ENCODE results near the gene WFIKKN2. TPM values are rescaled to one million over a fixed set of nuclear protein-coding genes. Genes with fewer than 3 reads are reported as not detected.

Gene WFIKKN2
- total RNA-seq, 4 donors from 2014 or later: 0.08 TPM; not detected in 3

DNA sequence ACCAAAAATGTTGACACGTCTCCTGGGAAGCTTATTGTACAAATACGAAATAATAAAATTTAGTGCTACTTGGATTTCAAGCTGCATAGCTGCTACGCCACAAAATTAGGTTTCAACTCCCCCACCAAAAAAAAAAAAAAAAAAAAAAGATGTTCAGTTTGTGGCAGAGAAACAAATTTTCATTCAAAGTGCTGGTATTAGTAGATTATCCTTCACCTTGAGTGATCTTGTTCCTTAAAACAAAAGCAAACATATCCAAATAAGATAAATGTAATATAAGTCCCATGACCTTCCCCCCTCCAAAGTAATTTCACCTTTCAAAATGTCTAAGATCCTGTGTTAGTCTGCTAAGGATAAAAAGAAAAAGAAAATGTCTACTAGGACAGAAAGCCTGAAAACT, 28.5 kb downstream of the WFIKKN2 start:
- H3K9me3 ChIP-seq: no peaks in the 10 kb centered on the region
- WGBS, 2 donors: 63 to 66% methylated on average over 3 of the region's 3 CpGs
- intact Hi-C loops (cut with DNase I): no loop called here

DNA sequence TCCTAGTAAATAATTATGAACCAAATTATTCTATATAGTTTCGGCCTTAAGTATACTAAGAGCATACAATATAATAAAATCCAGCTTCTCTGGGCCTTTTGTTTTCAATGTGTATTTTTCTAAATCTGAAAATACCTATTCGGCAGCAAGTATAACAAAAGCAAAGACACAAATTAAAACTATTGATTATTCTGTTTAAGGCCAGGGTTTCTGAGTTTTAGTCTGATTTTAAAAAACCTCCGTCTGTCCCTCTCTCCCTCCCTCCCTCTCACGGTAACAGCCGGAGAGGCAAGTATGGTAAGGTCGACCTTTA, 29.3 kb downstream of the WFIKKN2 start:
- intact Hi-C loops (cut with DNase I): loop anchor here (5.0 kb wide), 1 partner anchor 88 kb away; no protein-coding TSS in a partner anchor
- peaks cover 7 to 59% (median 20%) of the 10 kb centered on the region in 3 donors for H3K4me1 ChIP-seq
- peaks cover 6 to 34% (median 9%) of the 10 kb centered on the region in 3 donors for H3K36me3 ChIP-seq
- H3K27ac ChIP-seq: peak overlapping the region; percentile 96 to 100 (median 98)
- TF ChIP-seq, protein P1, sequence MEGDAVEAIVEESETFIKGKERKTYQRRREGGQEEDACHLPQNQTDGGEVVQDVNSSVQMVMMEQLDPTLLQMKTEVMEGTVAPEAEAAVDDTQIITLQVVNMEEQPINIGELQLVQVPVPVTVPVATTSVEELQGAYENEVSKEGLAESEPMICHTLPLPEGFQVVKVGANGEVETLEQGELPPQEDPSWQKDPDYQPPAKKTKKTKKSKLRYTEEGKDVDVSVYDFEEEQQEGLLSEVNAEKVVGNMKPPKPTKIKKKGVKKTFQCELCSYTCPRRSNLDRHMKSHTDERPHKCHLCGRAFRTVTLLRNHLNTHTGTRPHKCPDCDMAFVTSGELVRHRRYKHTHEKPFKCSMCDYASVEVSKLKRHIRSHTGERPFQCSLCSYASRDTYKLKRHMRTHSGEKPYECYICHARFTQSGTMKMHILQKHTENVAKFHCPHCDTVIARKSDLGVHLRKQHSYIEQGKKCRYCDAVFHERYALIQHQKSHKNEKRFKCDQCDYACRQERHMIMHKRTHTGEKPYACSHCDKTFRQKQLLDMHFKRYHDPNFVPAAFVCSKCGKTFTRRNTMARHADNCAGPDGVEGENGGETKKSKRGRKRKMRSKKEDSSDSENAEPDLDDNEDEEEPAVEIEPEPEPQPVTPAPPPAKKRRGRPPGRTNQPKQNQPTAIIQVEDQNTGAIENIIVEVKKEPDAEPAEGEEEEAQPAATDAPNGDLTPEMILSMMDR (IDR thresholded peaks at IDR 0.05): peak in 1 of 6 experiments; percentile 12
- TF ChIP-seq POLR2A (IDR thresholded peaks at IDR 0.05): no peak
- 2 to 6% methylated on average over 6 of the region's 6 CpGs for WGBS, 2 donors
- H3K27me3 ChIP-seq: no peaks in the 10 kb centered on the region
- peak overlapping the region; percentile 92 to 99 (median 97) for H3K4me3 ChIP-seq
- H3K9me3 ChIP-seq: no peaks in the 10 kb centered on the region
- DNase-seq: no peak

More for the DNA sequence above, 28.5 kb downstream of the WFIKKN2 start:
- Histone ChIP-seq H3K27ac (peak overlapping the region; percentile 78 to 100 (median 96)), H3K27me3 (no peaks in the 10 kb centered on the region), H3K4me1 (peaks cover 7 to 52% (median 20%) of the 10 kb centered on the region in 3 donors), H3K36me3 (peaks cover 6 to 34% (median 9%) of the 10 kb centered on the region in 3 donors), H3K4me3 (peak overlapping the region; percentile 92 to 99 (median 97))
- TF ChIP-seq POLR2A (IDR thresholded peaks at IDR 0.05): no peak
- TF ChIP-seq, protein P1 (IDR thresholded peaks at IDR 0.05): no peak
- DNase-seq: no peak

DNA sequence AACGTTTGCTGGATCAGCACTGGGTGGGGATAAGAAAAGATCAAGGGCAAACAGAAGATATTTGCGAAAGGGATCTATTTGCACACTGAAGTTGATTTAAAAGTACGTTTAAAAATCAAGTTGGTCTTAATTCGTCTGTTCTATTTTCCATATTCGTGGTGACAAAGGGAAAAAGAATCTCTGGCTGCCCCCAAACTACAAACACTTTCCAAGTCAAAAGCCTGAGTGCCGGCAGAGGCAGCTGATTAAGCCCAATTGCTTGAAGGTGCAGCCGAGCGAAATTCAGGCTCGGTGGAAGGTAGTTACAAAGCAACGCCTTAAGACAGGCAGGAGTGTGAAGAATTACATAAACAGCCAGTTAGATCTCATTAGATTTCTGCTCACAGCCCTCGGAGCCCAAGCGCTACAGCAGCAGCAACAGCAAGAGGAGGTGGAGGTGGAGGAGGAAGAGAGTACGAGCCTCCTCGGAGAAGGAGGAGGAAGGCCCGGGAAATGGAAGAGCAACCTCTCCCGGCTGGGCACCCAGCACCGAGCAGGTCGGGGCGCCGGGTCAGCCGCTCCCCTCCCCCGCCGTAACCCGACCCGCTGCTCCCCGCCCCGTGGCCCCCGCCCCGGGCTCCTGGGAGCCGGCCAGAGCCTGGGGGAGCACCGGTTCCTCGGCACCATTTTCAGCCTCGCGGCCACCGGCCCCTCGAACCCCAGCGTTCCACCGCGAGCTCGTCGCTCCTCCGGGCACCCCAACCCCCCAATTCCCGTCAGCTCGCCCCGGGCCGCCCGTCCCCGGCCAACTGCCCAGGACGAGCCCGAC, 29.9 kb downstream of the WFIKKN2 start:
- Histone ChIP-seq H3K36me3 (peaks cover 6 to 34% (median 9%) of the 10 kb centered on the region in 3 donors), H3K27ac (peak overlapping the region; percentile 96 to 100 (median 98)), H3K9me3 (no peaks in the 10 kb centered on the region), H3K4me1 (peaks cover 7 to 59% (median 20%) of the 10 kb centered on the region in 3 donors), H3K4me3 (peak overlapping the region; percentile 92 to 99 (median 97)), H3K27me3 (no peaks in the 10 kb centered on the region)
- no peak for DNase-seq
- TF ChIP-seq, protein P1 (IDR thresholded peaks at IDR 0.05): no peak
- peak in 2 of 4 donors; percentile 17 to 45 for TF ChIP-seq POLR2A (IDR thresholded peaks at IDR 0.05)
- WGBS, 2 donors: 0 to 1% methylated on average over 17 to 25 of the region's 50 CpGs
- intact Hi-C loops (cut with DNase I): loop anchor here (5.0 kb wide), 1 partner anchor 87 kb away; no protein-coding TSS in a partner anchor

DNA sequence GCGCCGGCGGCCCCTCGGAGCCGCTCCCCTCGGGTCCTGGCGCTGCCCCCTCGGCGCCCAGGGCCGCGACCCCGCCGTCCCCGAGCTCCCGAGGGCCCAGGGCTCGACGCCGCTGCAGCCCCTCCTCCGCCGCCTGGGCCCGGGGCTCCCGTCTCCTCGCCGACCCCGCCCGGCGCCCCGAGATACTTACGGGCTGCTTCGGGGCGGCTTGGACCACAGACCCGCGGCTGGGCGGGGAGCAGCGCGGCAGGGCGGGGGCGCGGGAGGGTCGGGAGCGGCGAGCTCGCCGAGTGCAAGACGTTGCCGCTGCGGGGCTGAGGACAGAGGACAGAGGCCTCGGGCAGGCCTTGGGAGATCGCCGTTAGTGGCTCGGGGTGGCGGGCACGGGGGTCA, 30.5 kb downstream of the WFIKKN2 start:
- no peaks in the 10 kb centered on the region for H3K27me3 ChIP-seq
- no peaks in the 10 kb centered on the region for H3K9me3 ChIP-seq
- peaks cover 6 to 29% (median 9%) of the 10 kb centered on the region in 3 donors for H3K36me3 ChIP-seq
- intact Hi-C loops (cut with DNase I): loop anchor here (5.0 kb wide), 1 partner anchor 86 kb away; no protein-coding TSS in a partner anchor
- H3K4me1 ChIP-seq: peaks cover 7 to 61% (median 20%) of the 10 kb centered on the region in 3 donors
- H3K27ac ChIP-seq: peak overlapping the region; percentile 96 to 100 (median 98)
- TF ChIP-seq POLR2A (IDR thresholded peaks at IDR 0.05): no peak
- TF ChIP-seq, protein P1 (IDR thresholded peaks at IDR 0.05): no peak
- no peak for DNase-seq
- peak overlapping the region; percentile 92 to 99 (median 97) for H3K4me3 ChIP-seq
- 2% methylated on average over 9 of the region's 53 CpGs; no CpG with 5 or more reads in 1 of the 2 donors for WGBS, 2 donors
